Uterus (tissue), 4 donors: ENCODE results near the gene ANXA6. TPM values are rescaled to one million over a fixed set of nuclear protein-coding genes. Genes with fewer than 3 reads are reported as not detected.
A peak's percentile ranks its signal among the peaks of the same experiment; 100 is the strongest.

ENCODE experiments used
- DNase-seq, 2 donors: peaks; one replicate each; pipeline ENCODE4 v3.0.0-alpha.2; 2019 to 2020
- H3K27ac ChIP-seq, 2 donors: fragments of 200-600 bp; sonication (generic); 1 replicate in 1 of 2; 2 replicates in 1 of 2; pipeline ENCODE4 v1.5.1; 2016 to 2018
- H3K27me3 ChIP-seq, 2 donors: fragments of 200-600 bp; sonication (generic); one replicate each; pipeline ENCODE4 v1.5.1; 2018 to 2019; ENCODE audit warnings: control low read depth in 1 of 2
- H3K36me3 ChIP-seq, 2 donors: fragments of 200-600 bp; sonication (generic); one replicate each; pipeline ENCODE4 v1.5.1; 2019; ENCODE audit warnings: control low read depth in 1 of 2
- H3K4me1 ChIP-seq, 2 donors: fragments of 200-600 bp; sonication (generic); one replicate each; pipeline ENCODE4 v1.5.1; 2018 to 2019; ENCODE audit warnings: control low read depth in 1 of 2
- H3K4me3 ChIP-seq, 2 donors: fragments of 200-600 bp; sonication (generic); 1 replicate in 1 of 2; 2 replicates in 1 of 2; pipeline ENCODE4 v1.5.1; 2018 to 2019; ENCODE audit warnings: mild to moderate bottlenecking in 1 of 2
- H3K9me3 ChIP-seq, 2 donors: fragments of 200-600 bp; sonication (generic); one replicate each; pipeline ENCODE4 v1.5.1; 2019; ENCODE audit warnings: control low read depth in 1 of 2
- CTCF ChIP-seq, 4 experiments: fragments of 200-600 bp in 2 of 4; fragments of 450-650 bp in 2 of 4; sonication (generic) in 2 of 4; IDR thresholded peaks; one replicate each; pipeline ENCODE4 v1.5.1; 2016 to 2019; ENCODE audit warnings: antibody characterized with exemption in 4 of 4, mild to moderate bottlenecking in 2 of 4, moderate library complexity in 1 of 4
- POLR2A ChIP-seq, 2 donors: fragments of 450-650 bp; IDR thresholded peaks; one replicate each; pipeline ENCODE4 v1.6.1; 2016; ENCODE audit warnings: antibody characterized with exemption in 2 of 2, mild to moderate bottlenecking in 1 of 2, moderate library complexity in 1 of 2
- intact Hi-C: fragments of 100-400 bp; cut with DNase I; formaldehyde crosslinking; loops from one replicate; pipeline ENCODE4 v1.15.1; 2023; ENCODE audit warnings: low total_unique reads
- total RNA-seq, 4 donors: library from RNA; depleted of rRNA in 3 of 4; stranded (reverse); fragments of >200 nt in 3 of 4; gene quantifications; one replicate each; pipeline versions ENCODE4 v1.1.0 to v1.2.4, GENCODE V29; 2014 to 2023
- donor health status: DM: yes; HTN: yes; CAD: no.

The ANXA6 gene
- total RNA-seq, 4 donors from 2014 or later: 131 to 346 (median 252) TPM

GRCh38 chr5:151067632-151068432 lies 89.7 kb downstream of the ANXA6 start:
- intact Hi-C loops: no loop called here
- DNase-seq: no peak
- Histone ChIP-seq H3K27ac (peak overlapping the region in 1 of 2 donors; percentile 24), H3K4me1 (peaks cover 0 to 19% of the 10 kb centered on the region in 2 donors), H3K27me3 (no peaks in the 10 kb centered on the region), H3K9me3 (no peaks in the 10 kb centered on the region), H3K4me3 (no peak overlapping the region), H3K36me3 (no peaks in the 10 kb centered on the region)
- no peak for TF ChIP-seq CTCF (IDR thresholded peaks at IDR 0.05)
- TF ChIP-seq POLR2A (IDR thresholded peaks at IDR 0.05): no peak

- Histone ChIP-seq H3K4me3 (no peak overlapping the region), H3K9me3 (no peaks in the 10 kb centered on the region), H3K27ac (no peak overlapping the region), H3K27me3 (no peaks in the 10 kb centered on the region), H3K36me3 (no peaks in the 10 kb centered on the region), H3K4me1 (peaks cover 0 to 20% of the 10 kb centered on the region in 2 donors)
- intact Hi-C loops: no loop called here
- DNase-seq: no peak
- TF ChIP-seq CTCF (IDR thresholded peaks at IDR 0.05) (no peak), POLR2A (IDR thresholded peaks at IDR 0.05) (no peak)
Measured at GRCh38 chr5:151066920-151067319, 90.7 kb downstream of the ANXA6 start.

GRCh38 chr5:151065609-151066008 lies 92.0 kb downstream of the ANXA6 start:
- Histone ChIP-seq H3K4me1 (peaks cover 0 to 20% of the 10 kb centered on the region in 2 donors), H3K9me3 (no peaks in the 10 kb centered on the region), H3K4me3 (no peak overlapping the region), H3K27ac (no peak overlapping the region), H3K36me3 (no peaks in the 10 kb centered on the region), H3K27me3 (no peaks in the 10 kb centered on the region)
- no peak for TF ChIP-seq CTCF (IDR thresholded peaks at IDR 0.05)
- TF ChIP-seq POLR2A (IDR thresholded peaks at IDR 0.05): no peak
- intact Hi-C loops: no loop called here
- DNase-seq: no peak

GRCh38 chr5:151064916-151065499 lies 92.6 kb downstream of the ANXA6 start:
- no peak for TF ChIP-seq CTCF (IDR thresholded peaks at IDR 0.05)
- no peak for TF ChIP-seq POLR2A (IDR thresholded peaks at IDR 0.05)
- no peaks in the 10 kb centered on the region for H3K9me3 ChIP-seq
- H3K4me1 ChIP-seq: peaks cover 0 to 20% of the 10 kb centered on the region in 2 donors
- peak overlapping the region in 1 of 2 donors; percentile 71 for H3K27ac ChIP-seq
- H3K36me3 ChIP-seq: no peaks in the 10 kb centered on the region
- DNase-seq: no peak
- no peak overlapping the region for H3K4me3 ChIP-seq
- intact Hi-C loops: no loop called here
- no peaks in the 10 kb centered on the region for H3K27me3 ChIP-seq
